Measurements from ENCODE around the gene SDK2.

The SDK2 gene

DNA sequence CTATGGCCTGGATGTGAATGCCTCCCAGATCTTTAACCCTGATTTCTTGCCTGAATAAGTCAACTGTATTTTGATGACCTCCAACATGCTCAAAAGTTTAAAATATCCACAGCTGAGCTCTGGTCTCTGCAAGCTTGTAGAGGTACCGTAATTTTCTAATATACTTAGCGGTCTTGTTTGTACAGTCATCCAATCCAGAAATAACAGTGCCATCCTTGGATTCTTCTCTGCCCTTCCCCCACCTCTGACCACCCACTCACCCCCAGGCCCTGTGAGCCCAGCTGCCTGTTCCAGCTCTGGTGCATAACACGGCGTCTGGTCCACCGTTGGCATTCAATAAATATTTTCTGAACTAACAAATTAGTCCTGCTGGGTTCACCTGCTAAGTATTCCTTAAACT lies 113.1 kb downstream of the SDK2 start:
- no peak for DNase-seq

DNA sequence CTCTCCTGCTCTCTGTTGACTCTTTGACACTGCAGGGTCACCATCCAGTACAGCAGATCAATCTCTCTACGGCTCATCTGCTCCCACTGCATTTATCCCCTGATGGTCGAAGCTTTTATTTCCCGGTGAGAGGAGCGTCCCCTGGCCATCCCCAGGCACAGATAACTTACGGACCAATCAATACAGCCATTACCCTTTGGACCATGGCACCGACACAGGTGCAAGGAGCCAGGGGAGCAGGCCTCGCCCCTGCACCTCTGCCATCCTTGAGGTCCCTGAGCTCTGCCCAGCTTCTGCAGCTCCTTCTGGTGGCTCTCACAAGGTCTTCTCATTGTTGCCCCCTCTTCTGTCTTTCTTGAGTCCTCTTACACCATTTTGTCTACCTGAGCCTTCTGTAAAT lies 115.6 kb downstream of the SDK2 start:
- no peak for DNase-seq

DNA sequence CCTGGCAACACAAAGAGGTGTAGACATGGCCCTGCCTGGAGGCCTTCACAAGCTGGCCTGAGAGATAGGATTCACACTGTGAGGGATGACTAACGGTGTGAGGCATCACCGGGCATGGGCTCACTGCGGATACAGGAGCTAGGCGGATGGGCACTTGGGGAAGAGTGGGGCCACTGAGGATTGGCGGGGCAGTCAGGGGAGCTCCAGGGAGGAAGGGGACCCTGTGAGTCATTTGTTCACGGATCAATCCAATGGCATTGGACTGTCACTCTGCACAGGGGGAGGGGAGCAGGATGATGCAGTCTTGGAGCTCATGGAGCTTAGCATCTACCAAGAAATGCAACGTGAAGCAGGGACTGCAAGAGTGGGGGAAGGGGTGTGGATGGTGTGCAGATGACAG lies 117.3 kb downstream of the SDK2 start:
- DNase-seq: no peak

DNA sequence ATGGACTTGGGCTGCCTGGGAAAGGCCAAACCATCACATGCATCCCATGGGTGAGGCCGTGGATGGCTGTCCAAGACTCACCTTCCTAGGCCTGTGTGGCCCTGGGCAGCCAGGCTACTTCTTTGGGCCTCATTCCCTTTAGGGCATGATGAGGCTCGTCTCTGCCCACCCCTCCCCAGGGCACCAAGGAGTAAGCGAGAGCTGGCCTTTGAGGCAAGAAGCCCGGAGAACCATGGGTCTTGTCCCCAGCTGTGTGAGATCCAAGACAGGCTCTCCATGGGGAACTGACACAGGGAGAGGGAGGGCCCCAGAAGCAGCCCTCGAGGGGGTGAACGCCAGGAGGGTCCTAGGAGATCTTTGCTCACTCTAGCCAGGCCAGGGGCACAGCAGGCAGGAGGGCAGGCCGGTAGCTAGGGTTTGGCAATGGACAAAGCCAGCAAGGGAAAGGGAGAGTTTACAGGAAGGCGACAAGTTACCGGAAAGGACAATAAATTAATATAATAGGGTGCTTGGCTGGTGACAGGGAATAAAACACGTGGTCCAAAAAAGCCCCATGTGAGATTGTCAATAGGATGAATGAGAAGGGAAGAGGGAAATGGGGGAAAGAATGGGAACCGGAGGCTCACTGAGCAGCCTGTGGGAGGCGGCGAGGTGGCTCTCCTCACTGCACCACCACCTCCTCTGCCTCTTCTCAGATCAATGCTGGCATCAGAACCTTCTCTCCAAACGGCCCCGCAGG lies 119.1 kb downstream of the SDK2 start:
- no peak for DNase-seq

DNA sequence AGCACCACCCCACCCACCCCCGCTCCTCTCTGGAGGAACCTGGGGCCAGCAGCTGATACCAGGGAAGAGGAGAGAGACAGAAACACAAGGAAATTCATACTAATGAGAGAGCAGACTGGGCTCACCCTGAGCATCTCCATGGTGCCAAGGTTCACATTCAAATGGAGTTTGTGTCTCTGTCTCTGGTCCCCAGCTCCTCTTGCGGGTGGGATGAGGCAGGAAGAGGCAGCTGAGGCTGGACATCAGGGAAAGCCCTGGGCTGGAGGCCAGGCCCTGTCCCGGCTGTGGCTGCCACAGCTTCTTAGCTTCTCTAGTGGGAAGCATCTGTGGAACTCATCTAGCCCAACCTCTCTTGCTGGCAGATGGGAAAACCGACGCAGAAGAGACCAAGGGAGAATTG lies 121.5 kb downstream of the SDK2 start:
- DNase-seq: no peak

DNA sequence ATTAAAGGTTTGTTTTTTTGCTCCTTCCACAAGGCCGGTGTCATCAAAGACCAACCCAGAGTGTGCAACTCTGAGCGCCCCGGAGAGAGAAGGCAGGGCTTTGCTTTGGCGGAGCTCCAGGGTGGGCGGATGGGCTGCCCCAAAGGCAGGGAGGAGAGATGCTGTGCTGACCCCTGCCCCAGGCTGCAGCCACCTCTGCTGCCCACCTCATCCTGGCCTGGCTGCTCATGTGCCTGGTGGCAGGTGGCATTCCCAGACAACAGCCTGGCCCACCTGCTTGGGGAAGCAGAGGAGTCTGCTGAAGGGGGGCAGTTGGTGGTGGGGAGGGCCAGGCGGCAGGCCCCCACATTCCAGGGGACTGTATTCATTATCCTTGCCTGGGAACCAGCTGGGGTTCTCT lies 122.1 kb downstream of the SDK2 start:
- no peak for DNase-seq

DNA sequence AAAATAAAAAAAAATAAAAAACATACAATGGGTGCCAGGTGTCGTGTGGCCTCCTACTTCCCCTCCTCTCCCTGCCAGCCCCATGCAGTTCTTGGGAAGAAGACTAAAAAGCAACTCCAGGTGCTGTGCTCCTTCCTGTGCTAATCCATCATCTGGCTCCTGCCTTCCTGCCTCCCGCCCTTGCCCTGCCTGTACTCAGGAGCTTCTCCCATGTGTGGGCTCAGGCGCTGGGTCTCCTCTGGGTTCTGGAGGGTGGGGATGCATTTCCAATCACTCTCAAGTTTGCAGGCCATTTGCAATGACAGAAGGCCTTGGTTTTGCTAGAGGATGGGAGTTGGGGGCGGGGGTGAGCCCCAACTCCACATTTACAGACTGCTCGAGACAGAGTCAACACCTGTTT lies 122.9 kb downstream of the SDK2 start:
- DNase-seq: no peak

DNA sequence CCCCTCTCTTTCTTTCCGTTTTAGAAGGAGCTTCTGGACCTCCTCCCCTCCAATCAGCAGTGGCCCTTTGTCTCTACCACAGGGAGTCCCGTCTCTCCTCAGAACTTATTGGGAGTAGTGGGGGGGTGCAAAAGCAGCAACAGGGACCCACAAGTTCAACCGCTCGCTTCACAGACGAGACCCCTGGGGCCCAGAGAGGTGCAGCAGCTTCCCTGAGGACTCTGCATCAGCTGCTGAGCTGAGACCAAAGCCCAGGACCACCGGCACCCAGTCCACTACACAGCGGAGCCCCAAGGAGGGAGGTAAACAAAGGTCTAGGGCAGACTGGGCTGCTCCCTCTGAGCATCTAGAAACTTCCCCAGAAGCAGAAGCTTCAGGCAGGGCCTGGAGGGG lies 123.9 kb downstream of the SDK2 start:
- no peak for DNase-seq

DNA sequence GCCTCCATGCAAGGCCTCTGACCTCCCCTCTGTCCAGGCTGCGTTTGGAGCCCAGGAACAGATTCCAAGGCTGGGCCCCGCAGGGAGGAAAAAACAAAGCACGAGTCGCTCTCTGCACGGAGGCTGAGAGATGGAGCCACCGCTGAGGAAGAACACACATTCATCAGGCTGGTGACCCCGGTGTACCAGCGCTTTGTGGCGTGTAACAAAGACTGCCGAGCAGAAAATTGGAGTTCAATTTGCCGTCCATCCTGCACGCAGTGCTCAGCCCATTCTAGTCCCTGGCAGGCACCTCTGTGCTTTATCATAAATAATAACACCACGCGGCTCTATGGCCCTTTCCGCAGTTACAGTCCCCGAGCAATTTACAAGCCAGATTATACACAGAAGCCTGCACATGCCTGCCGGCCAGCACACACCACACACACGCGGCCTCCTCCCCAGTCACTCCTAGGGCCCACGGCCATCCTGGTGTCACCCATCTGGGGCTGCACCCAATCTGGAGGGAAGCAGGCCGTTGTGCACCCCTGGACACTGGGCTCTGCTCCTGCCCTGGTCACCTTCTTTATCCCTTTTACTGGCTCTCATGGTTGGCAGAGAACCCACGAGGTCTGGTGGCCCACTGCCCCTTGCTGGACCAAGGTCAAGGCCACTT lies 124.4 kb downstream of the SDK2 start:
- no peak for DNase-seq

DNA sequence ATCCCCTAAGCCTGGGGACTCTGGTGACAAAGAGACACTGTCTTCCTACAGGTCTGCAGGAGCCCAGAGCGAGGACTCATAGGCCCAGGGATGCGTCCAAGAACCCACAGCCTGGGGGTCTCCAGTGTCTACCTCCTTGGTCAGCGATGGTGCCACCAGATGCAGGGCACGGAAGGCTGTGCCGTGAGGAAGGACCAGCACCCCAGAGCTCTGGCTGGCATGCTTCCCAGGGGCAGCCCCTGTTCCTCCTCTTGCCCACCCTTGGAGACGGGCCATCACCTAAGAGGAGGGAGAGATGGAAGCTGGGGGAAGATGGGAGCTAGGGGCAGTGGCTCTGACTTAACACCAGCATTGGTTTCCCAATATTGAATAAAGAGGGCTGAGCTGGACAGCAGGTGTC lies 125.2 kb downstream of the SDK2 start:
- no peak for DNase-seq

DNA sequence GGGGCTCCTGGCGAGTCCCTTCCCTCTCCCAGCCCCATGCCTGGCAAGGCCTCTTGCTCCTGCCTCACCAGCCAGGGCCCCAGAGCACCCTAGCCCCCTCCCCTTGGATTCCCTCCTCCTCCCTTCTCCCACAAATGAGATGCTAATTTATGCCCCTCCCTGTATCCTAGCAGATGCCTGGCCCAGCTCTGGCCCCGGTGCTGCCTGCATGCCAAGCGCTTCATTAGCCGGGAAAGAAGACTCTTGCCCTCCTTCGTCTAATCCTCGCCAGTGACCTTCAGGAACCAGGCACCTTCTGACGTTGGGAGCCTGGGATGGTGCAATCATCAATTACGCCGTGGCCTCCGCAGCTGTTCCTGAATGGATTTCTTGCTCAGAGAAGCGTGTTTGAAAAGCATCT lies 127.8 kb downstream of the SDK2 start:
- no peak for DNase-seq

DNA sequence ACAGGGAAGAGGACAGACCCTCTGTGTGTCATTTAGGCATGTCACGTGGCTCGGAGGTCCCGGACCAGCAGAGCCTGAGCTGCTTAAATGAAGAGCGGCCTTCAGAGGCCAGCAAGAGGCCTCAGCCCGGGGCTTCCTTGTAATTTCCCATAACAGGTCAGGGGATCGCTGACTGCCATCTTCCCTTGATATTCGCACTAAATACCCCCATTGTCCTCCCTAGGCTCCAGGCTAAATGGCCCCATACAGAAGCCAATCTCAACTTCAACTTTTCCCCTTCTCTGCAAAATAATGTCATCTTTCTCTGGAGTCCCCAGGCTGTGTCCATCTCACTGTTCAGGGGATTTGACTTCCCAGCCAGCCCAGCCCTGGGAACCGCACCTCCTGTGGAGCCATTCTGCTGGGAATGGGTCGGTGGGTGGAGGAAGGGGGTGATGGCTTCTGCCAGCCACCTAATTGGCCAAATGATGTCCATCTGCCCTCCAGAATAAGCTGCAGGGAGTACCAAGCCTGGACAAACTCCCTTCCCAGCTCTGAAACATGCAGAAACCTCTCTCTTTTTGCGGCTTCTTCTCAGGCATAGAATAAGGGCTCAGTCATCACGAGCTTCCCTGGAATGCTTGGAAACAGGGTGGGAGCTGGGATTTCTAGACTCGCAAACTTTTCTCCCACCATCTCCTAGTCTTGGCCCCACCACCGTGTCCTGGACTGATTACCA lies 129.9 kb downstream of the SDK2 start:
- DNase-seq: no peak

DNA sequence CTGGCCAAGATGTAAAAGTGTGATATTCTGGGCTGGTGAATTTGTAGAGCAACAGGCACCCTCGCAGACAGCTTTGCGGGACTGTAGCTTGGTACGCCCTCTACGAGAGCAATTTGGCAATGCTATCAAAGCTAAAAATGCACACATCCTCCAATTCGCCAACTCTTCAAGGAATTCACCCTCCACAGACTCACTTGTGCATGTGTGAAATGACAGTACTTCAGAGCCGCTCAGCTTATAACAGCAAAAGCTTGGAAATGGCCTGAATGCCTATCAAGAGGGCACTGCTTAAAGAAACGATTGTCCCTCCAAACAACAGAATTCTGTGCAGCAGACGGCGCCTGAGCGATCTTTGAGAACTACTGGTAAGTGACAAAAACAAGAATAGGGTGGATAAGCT lies 130.8 kb downstream of the SDK2 start:
- no peak for DNase-seq

DNA sequence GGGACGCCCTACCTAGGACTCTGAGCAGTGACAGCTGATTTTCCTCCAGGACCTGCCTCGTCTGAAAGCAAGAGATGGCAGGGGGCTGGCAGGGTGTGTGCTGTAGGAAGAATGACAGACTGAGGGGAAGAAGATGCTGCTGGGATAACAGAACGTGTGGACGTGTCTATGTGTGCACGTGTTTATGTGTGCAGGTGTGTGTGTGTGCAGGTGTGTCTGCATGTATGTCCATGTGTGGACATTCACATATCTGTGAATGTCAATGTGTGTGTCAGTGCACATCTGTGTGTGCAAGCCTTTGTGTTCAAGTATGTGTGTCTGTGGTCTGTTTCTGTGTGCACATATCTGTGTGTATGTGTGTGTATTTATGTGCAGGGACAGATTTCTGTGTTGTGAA lies 132.5 kb downstream of the SDK2 start:
- no peak for DNase-seq

DNA sequence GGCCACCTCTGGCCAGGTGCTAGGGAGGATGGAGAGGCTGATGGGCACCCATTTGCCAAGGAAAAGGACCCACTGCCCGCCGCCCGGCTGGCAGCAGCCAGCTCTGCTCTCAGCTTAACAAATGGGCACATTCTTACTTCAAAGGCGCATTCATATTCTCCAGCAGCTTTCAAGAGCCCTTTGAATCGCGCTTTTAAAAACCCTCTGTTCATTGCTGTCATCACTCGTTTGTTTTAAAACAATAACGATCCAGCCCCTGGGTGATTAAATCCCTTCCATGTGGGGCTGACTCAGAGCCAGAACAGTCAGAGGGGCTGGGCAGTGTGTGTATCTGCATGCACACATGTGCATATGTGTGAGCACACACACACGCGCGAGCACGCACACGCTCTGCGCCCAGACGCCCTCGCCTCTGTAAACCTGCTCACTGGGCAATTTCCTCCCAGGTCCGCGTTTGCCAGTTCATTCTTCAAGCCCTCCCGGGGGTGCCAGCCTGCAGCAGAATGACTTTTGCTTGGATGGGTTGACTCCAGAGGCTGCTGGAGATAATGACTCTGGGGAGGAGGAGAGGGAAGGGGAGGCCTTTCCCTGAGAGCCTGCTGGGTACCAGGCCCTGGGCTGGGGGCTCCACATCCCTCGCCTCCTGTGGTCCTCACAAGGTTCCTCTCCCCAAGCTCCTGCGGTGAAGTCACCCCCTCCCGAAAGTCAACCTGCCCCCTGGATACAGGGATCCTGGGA lies 133.1 kb downstream of the SDK2 start:
- no peak for DNase-seq

DNA sequence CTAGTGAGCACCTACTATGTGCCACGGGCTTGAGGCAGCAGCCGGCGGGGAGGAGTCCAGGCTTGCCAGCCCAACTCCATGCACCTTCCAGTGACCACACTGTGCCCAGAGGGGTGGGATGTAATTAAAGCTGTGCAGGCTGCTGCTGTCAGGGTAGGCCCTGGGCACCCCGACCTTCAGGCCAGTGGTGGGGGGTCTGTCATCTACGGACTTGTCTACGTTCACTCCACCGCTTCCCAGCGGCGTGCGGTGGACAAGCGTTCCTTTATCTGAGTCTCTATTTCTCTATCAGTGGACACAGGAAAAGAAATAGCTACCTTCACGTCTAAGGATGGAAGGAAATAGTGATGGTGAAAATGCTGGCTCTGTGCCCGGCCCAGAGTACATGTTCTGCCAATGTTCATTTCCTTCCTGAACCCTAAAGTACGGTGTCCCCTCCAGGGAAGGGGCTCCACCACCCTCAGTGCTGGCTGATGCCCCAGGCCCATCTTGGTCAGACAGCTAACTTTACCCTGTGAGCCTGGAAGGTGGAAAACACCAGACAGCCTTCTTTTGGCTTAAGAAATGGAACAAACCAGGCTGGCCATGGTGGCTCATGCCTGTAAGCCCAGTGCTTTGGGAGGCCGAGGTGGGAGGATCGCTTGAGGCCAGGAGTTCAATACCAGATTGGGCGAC lies 135.2 kb downstream of the SDK2 start:
- no peak for DNase-seq

DNA sequence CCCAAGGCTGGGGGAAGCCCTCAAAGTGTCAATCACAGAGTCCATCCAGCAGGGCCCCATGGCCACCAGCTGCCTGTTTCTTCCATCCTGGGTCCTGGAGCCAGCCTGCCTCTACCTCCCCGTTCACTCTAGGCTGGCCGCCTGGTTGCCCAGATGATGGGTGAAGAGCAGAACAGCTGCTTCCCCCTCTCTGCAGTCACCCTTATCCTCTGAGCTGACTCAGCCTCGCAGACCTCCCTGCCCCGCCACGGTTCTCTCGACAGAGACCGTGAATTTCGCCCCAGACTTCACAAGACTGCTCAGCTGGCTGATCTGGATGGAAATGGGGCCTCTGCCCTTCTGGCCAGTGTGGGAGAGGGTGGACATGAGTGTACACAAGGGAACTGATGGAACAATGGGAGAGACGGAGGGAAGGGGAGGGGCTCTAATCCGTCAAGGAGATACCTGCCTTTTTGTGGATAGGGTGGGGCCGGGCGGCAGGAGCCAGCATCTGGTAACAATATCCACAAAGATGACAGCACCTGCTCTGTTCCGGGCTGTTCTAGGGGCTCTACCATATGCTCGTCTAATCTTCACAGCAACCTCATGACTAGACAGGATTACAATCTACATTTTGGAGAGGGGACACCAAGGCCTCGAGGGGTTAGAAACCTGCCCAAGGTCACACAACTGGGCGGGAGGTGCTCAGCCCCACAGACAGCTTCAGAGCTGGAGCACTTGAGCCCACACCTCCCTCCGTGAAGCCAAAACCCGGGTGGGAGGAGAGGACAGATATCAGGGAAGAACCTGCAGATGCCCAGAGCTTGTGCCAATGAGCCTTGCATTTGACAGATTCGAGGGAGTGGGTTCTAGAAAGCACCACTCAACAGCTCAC lies 136.0 kb downstream of the SDK2 start:
- DNase-seq: no peak

DNA sequence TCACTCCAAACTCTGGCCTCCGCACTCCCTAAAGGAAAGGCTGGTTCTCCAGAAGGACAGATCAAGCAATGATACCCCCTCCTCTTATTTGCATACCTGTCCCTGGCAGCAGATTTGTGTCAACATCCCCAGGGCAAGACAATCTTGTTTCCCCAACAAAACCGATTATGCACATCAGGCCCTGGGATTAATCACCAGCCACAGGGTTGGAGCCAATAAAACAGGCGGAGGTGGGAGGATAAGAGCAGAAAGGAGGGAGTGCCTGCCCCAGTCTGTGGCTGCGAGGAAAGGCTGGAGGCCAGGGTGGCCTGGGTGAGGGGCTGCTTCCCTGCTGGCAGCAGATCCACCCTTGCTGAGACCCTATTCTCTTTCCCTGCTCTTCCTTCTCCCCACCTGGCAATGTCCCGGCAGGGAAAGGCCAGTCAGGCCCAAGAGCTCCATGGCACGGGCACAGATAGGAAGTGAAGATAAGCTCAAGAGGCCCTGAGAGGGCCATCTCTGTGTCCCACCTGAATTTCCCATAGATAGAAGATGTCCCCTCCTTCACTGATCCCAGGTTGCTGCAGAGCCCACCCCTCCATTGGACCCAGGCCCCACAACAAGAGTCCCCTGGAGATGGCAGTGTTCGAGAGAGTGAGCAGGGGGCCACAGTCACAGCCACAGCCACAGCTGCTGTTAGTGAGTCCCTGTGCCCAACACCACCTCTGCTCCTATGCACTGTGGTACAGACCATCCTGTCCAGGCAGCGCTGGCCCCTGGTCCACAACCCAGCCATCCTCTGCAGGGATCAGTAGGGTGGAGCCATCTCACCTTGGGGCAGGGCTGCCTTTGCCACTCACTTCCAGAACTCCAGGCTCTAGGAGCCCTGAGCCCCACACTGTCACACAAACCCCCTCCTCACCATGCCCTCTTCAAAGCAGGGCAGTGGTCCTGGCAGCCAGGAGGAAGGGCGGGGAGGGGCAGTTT lies 137.5 kb downstream of the SDK2 start:
- DNase-seq: no peak

DNA sequence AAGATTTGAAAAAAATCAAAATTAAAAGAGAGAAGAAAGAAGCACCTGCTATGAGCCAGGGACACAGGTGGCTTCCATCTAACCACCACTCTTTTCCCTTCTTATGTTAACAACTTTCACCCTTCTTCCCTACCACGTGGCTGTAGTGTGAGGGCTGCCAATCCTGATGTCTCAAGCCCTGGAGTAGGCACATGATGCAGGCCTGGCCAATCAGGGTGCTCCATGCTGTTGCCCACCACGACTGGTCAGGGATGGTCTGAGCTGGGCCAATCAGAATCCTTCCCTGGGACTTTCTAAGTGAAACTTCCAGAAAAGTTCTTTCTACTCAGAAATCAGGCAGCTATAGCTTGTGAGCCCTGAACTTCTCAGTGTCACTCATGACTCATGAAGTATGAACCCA lies 140.7 kb downstream of the SDK2 start:
- DNase-seq: no peak

DNA sequence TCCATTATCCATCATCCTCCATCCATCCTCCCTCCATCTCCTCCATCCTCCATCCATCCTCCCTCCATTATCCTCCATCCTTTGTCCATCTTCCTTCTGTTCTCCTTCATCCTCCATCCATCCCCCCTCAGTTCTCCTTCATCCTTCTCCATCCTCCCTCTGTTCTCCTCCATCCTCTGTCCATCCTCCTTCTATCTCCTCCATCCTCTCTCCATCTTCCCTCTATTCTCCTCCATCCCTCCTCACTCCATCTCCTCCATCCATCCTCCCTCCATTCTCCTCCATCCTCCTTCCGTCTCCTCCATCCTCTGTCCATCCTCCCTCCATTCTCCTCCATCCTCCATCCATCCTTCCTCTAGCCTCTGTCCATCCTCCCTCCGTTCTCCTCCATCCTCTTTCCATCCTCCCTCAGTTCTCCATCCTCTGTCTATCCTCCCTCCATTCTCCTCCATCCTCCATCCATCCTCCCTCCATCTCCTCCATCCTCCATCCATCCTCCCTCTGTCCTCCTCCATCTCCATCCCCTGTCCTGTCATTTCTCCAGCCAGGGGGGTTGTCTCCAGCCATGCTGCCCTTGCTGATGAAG lies 143.7 kb downstream of the SDK2 start:
- no peak for DNase-seq

Measured in CD4-positive, alpha-beta T cell treated with Interleukin-17A for 1 hour (primary cell).